Measurements from ENCODE around the gene PPP1R1C. TPM values are rescaled to one million over a fixed set of nuclear protein-coding genes. Genes with fewer than 3 reads are reported as not detected.

The PPP1R1C gene
- total and polyA plus RNA-seq, 2 of the 13 experiments (the other 11 are each of a cell fraction or from before 2014, with no cell fraction given): 1.5 to 3.5 TPM

- POLR2A ChIA-PET: no interaction called here
- Histone ChIP-seq H3K4me2 (ENCODE audit: low read depth, low read length) (no peak overlapping the region), H3K79me2 (ENCODE audit: insufficient read depth, low read length) (no peaks in the 10 kb centered on the region), H3K9ac (ENCODE audit: insufficient read depth, low read depth, low read length) (no peak overlapping the region), H4K20me1 (ENCODE audit: insufficient read depth, low read length) (no peaks in the 10 kb centered on the region), H3K4me3 (replicated peaks in 1 of 3; ENCODE audit: insufficient read depth in 1 of 3, low read depth in 2 of 3, low read length in 3 of 3) (no peak overlapping the region), H2AFZ (ENCODE audit: low read length) (no peak overlapping the region), H3K27me3 (ENCODE audit: control insufficient read depth in 1 of 2, insufficient read depth in 2 of 2, low read length in 2 of 2) (no peaks in the 10 kb centered on the region), H3K27ac (ENCODE audit: extremely low read length, insufficient read depth, low read length) (no peak overlapping the region), H3K9me3 (ENCODE audit: low read length) (no peaks in the 10 kb centered on the region), H3K36me3 (replicated peaks in 1 of 2; ENCODE audit: control insufficient read depth in 1 of 2, insufficient read depth in 2 of 2, low read length in 2 of 2) (no peaks in the 10 kb centered on the region), H3K4me1 (ENCODE audit: insufficient read depth, low read length) (peaks cover 6% of the 10 kb centered on the region; the same call in 1 of the 2 replicates)
- TF ChIP-seq ZBTB40 (IDR thresholded peaks at IDR 0.05): no peak
- no peak for TF ChIP-seq ZBTB40 (CRISPR knock-in tag; IDR thresholded peaks at IDR 0.05)
- TF ChIP-seq JARID2 (CRISPR knock-in tag; IDR thresholded peaks at IDR 0.05; ENCODE audit: insufficient replicate concordance): no peak
- TF ChIP-seq ZNF501 (CRISPR knock-in tag; IDR thresholded peaks at IDR 0.05): no peak
- TF ChIP-seq KAT2B (IDR thresholded peaks at IDR 0.05; ENCODE audit: borderline replicate concordance, low read depth, low read length): no peak
- no peak for TF ChIP-seq ZNF678 (CRISPR knock-in tag; IDR thresholded peaks at IDR 0.05)
- TF ChIP-seq E2F1 (CRISPR knock-in tag; IDR thresholded peaks at IDR 0.05): no peak
- no peak for TF ChIP-seq KDM5A (IDR thresholded peaks at IDR 0.05; ENCODE audit: borderline replicate concordance, low read length)
- TF ChIP-seq SP4 (CRISPR knock-in tag; IDR thresholded peaks at IDR 0.05): no peak
- TF ChIP-seq ZNF292 (CRISPR knock-in tag; IDR thresholded peaks at IDR 0.05; ENCODE audit: borderline replicate concordance, low read depth): no peak
- no peak for TF ChIP-seq SIN3B (IDR thresholded peaks at IDR 0.05; ENCODE audit: low read length)
- no peak for TF ChIP-seq ARID2 (CRISPR knock-in tag; IDR thresholded peaks at IDR 0.05; ENCODE audit: borderline replicate concordance)
- TF ChIP-seq ISX (CRISPR knock-in tag; conservative IDR thresholded peaks at IDR 0.05): no peak
- no peak for TF ChIP-seq ZNF160 (CRISPR knock-in tag; IDR thresholded peaks at IDR 0.05)
- intact Hi-C loops (cut with micrococcal nuclease; ENCODE audit: unreplicated experiment): no loop called here
- DNase-seq (ENCODE audit: low spot score): no peak
- FAIRE-seq: no peak
- no peak for ATAC-seq
- 2% methylated on average over 1 of the region's 1 CpG for WGBS (ENCODE audit: low lambda C conversion rate)
- CTCF ChIA-PET (ENCODE audit: low intra/inter-chr PET ratio, low total read pairs): no interaction called here
- BruUV-seq (replicated peaks): no TSS peak
- in situ Hi-C loops (cut with HindIII; ENCODE audit: extremely low pct_ligation_motif_present, low pct_unique_long_range_greater_than_20kb): no loop called here
Observed at GRCh38 chr2:182098648-182099047, 113.0 kb downstream of the PPP1R1C start.
